Posterior vena cava (tissue), 2 donors: Measurements from ENCODE around the gene CCL19. TPM values are rescaled to one million over a fixed set of nuclear protein-coding genes. Genes with fewer than 3 reads are reported as not detected.
"Not testable (repeated sequence)": the region's sequence is repeated elsewhere in the genome, so short reads cannot be mapped to it uniquely, and the experiment has no call there.

Experiments
- DNase-seq: peaks from one replicate; pipeline ENCODE4 v3.0.0-alpha.2; 2020; ENCODE audit warnings: low spot score
- intact Hi-C, 2 donors: fragments of 100-400 bp; cut with DNase I; formaldehyde crosslinking; loops; one replicate each; pipeline versions ENCODE4 v1.14.1 to v1.14.2; 2022 to 2023
- long read RNA-seq, 2 donors: library from polyadenylated mRNA; unstranded; transcript quantifications; one replicate each; pipeline ENCODE4 v2.0.0, GENCODE V29; 2020 to 2021
- total RNA-seq, 2 donors: library from RNA; stranded (reverse); fragmentation: NEBNext Ultra II Directional; extraction: Animal tissue kit (Norgen Biotek cat#: 25700); gene quantifications; one replicate each; pipeline ENCODE4 v1.2.1, GENCODE V29; 2021
- donor health status: DM: yes; HTN: yes; CAD: no.
- donor health status: DM: yes; HTN: yes; CAD: no.

CCL19 gene
- 10 to 100 TPM; 15.2 to 27.1 TPM for total RNA-seq
- long read RNA-seq, donor 1, partial matches to known transcripts: 0 of 2 reads
- long read RNA-seq, donor 1, other reads (novel, unspliced or antisense): 1 of 2 reads
- long read RNA-seq, donor 2, transcript CCL19-201 (4 exons, 687 nt): major isoform, 5 of 5 reads
- long read RNA-seq, donor 2, partial matches to known transcripts: 0 of 5 reads
- long read RNA-seq, donor 2, other reads (novel, unspliced or antisense): 0 of 5 reads

GRCh38 chr9:34690983-34691935 lies at the start of gene CCL19:
Gene CCL19 (minus strand): TSS chr9:34691276. CDS start chr9:34691139, 137 bp downstream.
- intact Hi-C loops: no loop called here
- no peak for DNase-seq

- DNase-seq: not testable (repeated sequence)
These were observed 49.1 kb upstream of the CCL19 start for GRCh38 chr9:34740176-34740575.

GRCh38 chr9:34737677-34738260 lies 46.7 kb upstream of the CCL19 start:
- DNase-seq: no peak
- intact Hi-C loops: loop anchor here in 1 of 2 donors (10.0 kb wide), 1 partner anchor 1413 kb away; no protein-coding TSS in a partner anchor

More at GRCh38 chr9:34740176-34740575, 49.1 kb upstream of the CCL19 start:
- intact Hi-C loops: not testable (repeated sequence)

GRCh38 chr9:34734720-34735119 lies 43.6 kb upstream of the CCL19 start:
- DNase-seq: no peak
- intact Hi-C loops: loop anchor here in 1 of 2 donors (10.0 kb wide), 1 partner anchor 1410 kb away; no protein-coding TSS in a partner anchor

GRCh38 chr9:34732886-34733285 lies 41.8 kb upstream of the CCL19 start:
- intact Hi-C loops: loop anchor here in 1 of 2 donors (10.0 kb wide), 1 partner anchor 1408 kb away; no protein-coding TSS in a partner anchor
- DNase-seq: no peak

- DNase-seq: no peak
- intact Hi-C loops: loop anchor here in 1 of 2 donors (10.0 kb wide), 1 partner anchor 1408 kb away; no protein-coding TSS in a partner anchor
These were observed 41.4 kb upstream of the CCL19 start for GRCh38 chr9:34732478-34732877.

- no peak for DNase-seq
- intact Hi-C loops: no loop called here
These were observed 32.1 kb upstream of the CCL19 start for GRCh38 chr9:34723141-34723540.

- intact Hi-C loops, DNase-seq: not testable (repeated sequence)
These were observed 28.6 kb upstream of the CCL19 start for GRCh38 chr9:34719769-34720025.

GRCh38 chr9:34719021-34719768 lies 28.1 kb upstream of the CCL19 start:
- DNase-seq: no peak
- intact Hi-C loops: no loop called here

GRCh38 chr9:34717996-34718614 lies 27.0 kb upstream of the CCL19 start:
- intact Hi-C loops: no loop called here

GRCh38 chr9:34716711-34717110 lies 25.6 kb upstream of the CCL19 start:
- intact Hi-C loops: no loop called here

More at GRCh38 chr9:34717996-34718614, 27.0 kb upstream of the CCL19 start:
- no peak for DNase-seq

GRCh38 chr9:34715639-34716215 lies 24.7 kb upstream of the CCL19 start:
- DNase-seq: no peak
- intact Hi-C loops: no loop called here

More at GRCh38 chr9:34716711-34717110, 25.6 kb upstream of the CCL19 start:
- no peak for DNase-seq

GRCh38 chr9:34714007-34714406 lies 22.9 kb upstream of the CCL19 start:
- intact Hi-C loops: no loop called here
- DNase-seq: no peak

- intact Hi-C loops: no loop called here
These were observed 21.1 kb upstream of the CCL19 start for GRCh38 chr9:34712140-34712539.

GRCh38 chr9:34710023-34710422 lies 18.9 kb upstream of the CCL19 start, which contains the start of gene CCL21:
Gene CCL21 (minus strand): TSS chr9:34710136. CDS start chr9:34710066, 70 bp downstream.
- intact Hi-C loops: no loop called here
- peak; percentile 81 for DNase-seq

More at GRCh38 chr9:34712140-34712539, 21.1 kb upstream of the CCL19 start:
- DNase-seq: no peak

GRCh38 chr9:34709196-34709978 lies 18.3 kb upstream of the CCL19 start:
- intact Hi-C loops: no loop called here
- DNase-seq: peak; percentile 49

GRCh38 chr9:34707130-34707529 lies 16.1 kb upstream of the CCL19 start:
- intact Hi-C loops: no loop called here

More at GRCh38 chr9:34707130-34707529, 16.1 kb upstream of the CCL19 start:
- DNase-seq: no peak
